ENCODE data around the gene TRAF2.
A peak's percentile ranks its signal among the peaks of the same experiment; 100 is the strongest.
"Not testable (repeated sequence)": the region's sequence is repeated elsewhere in the genome, so short reads cannot be mapped to it uniquely, and the experiment has no call there.

TRAF2 gene

GRCh38 chr9:136865041-136865767 is 21.1 kb upstream of the TRAF2 start:
- Histone ChIP-seq H3K4me3 (peak overlapping the region; percentile 76 to 88 (median 78)), H3K36me3 (peaks cover 37 to 61% (median 47%) of the 10 kb centered on the region in 11 experiments), H3K27me3 (no peaks in the 10 kb centered on the region), H3K27ac (peak overlapping the region in 9 of 11 experiments; percentile 19 to 94 (median 92); a peak in 17 of 22 replicates), H3K4me2 (peak overlapping the region; percentile 91 to 99 (median 97)), H3K4me1 (peaks cover 37 to 56% (median 45%) of the 10 kb centered on the region in 10 experiments), H4K20me1 (peaks cover 37 to 54% (median 52%) of the 10 kb centered on the region in 11 experiments; a peak in 21 of 22 replicates), H3K9ac (peak overlapping the region; percentile 87 to 97 (median 92)), H3K9me3 (replicated peaks in 1 of 11) (peaks cover 0 to 34% (median 21%) of the 10 kb centered on the region in 11 experiments; a peak in 18 of 22 replicates)
- TF ChIP-seq Cebpa-rat (IDR thresholded peaks at IDR 0.05), result no peak

DNA sequence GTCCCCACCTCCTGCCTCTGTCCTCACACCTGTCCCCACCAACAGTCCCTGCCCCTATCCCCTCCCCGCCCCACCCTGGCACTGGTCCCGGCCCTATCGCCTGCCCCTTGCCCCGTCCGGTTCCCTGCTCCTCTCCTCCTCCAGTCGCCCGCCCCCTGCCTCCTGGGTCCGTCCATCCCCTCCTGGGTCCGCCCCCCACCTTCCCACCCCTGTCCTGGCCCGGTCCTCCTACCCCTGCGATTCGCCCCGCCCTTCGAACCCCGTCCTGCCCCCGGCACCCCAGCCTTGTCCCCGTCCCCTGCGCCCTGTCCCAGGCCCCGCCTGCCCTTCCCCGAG is 20.6 kb upstream of the TRAF2 start:
- H3K4me1 ChIP-seq, result peaks cover 32 to 50% (median 40%) of the 10 kb centered on the region in 10 experiments
- H3K4me2 ChIP-seq, result peak overlapping the region; percentile 91 to 99 (median 97)
- H3K9ac ChIP-seq, result peak overlapping the region; percentile 87 to 97 (median 92)
- peak overlapping the region; percentile 76 to 88 (median 78) for H3K4me3 ChIP-seq
- peaks cover 32 to 49% (median 47%) of the 10 kb centered on the region in 11 experiments; a peak in 21 of 22 replicates for H4K20me1 ChIP-seq
- peaks cover 37 to 57% (median 43%) of the 10 kb centered on the region in 11 experiments for H3K36me3 ChIP-seq
- H3K9me3 ChIP-seq (replicated peaks in 1 of 11), result peaks cover 0 to 40% (median 26%) of the 10 kb centered on the region in 11 experiments; a peak in 19 of 22 replicates
- no peaks in the 10 kb centered on the region for H3K27me3 ChIP-seq
- TF ChIP-seq Cebpa-rat (IDR thresholded peaks at IDR 0.05), result no peak
- peak overlapping the region; percentile 83 to 94 (median 93) for H3K27ac ChIP-seq

GRCh38 chr9:136866898-136867421 is 19.4 kb upstream of the TRAF2 start:
- H3K4me2 ChIP-seq, result peak overlapping the region; percentile 74 to 99 (median 85)
- peak overlapping the region; percentile 83 to 94 (median 93); a peak in 21 of 22 replicates for H3K27ac ChIP-seq
- H4K20me1 ChIP-seq, result peaks cover 23 to 36% (median 35%) of the 10 kb centered on the region in 11 experiments; a peak in 20 of 22 replicates
- peaks cover 25 to 45% (median 31%) of the 10 kb centered on the region in 11 experiments for H3K36me3 ChIP-seq
- not testable (repeated sequence) for H3K27me3 ChIP-seq
- peaks cover 6 to 52% (median 38%) of the 10 kb centered on the region in 11 experiments for H3K9me3 ChIP-seq (replicated peaks in 1 of 11)
- H3K4me1 ChIP-seq, result peaks cover 23 to 38% (median 29%) of the 10 kb centered on the region in 10 experiments
- peak overlapping the region; percentile 76 to 88 (median 78) for H3K4me3 ChIP-seq
- H3K9ac ChIP-seq, result peak overlapping the region; percentile 87 to 97 (median 92)

GRCh38 chr9:136867480-136867879 is 18.8 kb upstream of the TRAF2 start:
- Histone ChIP-seq H3K4me3 (peak overlapping the region in 1 of 10 experiments; percentile 78; a peak in 3 of 20 replicates), H3K9me3 (replicated peaks in 1 of 11) (peaks cover 11 to 57% (median 44%) of the 10 kb centered on the region in 11 experiments), H3K9ac (no peak overlapping the region), H3K36me3 (peaks cover 20 to 43% (median 26%) of the 10 kb centered on the region in 11 experiments), H4K20me1 (peaks cover 19 to 31% (median 29%) of the 10 kb centered on the region in 11 experiments; a peak in 20 of 22 replicates), H3K4me1 (peaks cover 23 to 33% (median 28%) of the 10 kb centered on the region in 10 experiments), H3K4me2 (peak overlapping the region in 8 of 11 experiments; percentile 74 to 99 (median 86); a peak in 14 of 22 replicates), H3K27me3 (no peaks in the 10 kb centered on the region), H3K27ac (no peak overlapping the region)
- no peak for TF ChIP-seq Cebpa-rat (IDR thresholded peaks at IDR 0.05)

- TF ChIP-seq Cebpa-rat (IDR thresholded peaks at IDR 0.05), result no peak
- Histone ChIP-seq H3K36me3 (peaks cover 15 to 39% (median 22%) of the 10 kb centered on the region in 11 experiments), H3K9me3 (replicated peaks in 1 of 11) (peaks cover 16 to 61% (median 48%) of the 10 kb centered on the region in 11 experiments), H3K27ac (no peak overlapping the region), H3K27me3 (no peaks in the 10 kb centered on the region), H3K4me1 (peaks cover 23 to 33% (median 27%) of the 10 kb centered on the region in 10 experiments), H3K4me2 (no peak overlapping the region; a peak in 1 of 22 replicates), H4K20me1 (peaks cover 15 to 27% (median 25%) of the 10 kb centered on the region in 11 experiments; a peak in 20 of 22 replicates), H3K9ac (no peak overlapping the region), H3K4me3 (no peak overlapping the region)
Observed at GRCh38 chr9:136867917-136868316, 18.4 kb upstream of the TRAF2 start.

- H3K4me2 ChIP-seq, result no peak overlapping the region
Observed at GRCh38 chr9:136868644-136869043, 17.7 kb upstream of the TRAF2 start.

DNA sequence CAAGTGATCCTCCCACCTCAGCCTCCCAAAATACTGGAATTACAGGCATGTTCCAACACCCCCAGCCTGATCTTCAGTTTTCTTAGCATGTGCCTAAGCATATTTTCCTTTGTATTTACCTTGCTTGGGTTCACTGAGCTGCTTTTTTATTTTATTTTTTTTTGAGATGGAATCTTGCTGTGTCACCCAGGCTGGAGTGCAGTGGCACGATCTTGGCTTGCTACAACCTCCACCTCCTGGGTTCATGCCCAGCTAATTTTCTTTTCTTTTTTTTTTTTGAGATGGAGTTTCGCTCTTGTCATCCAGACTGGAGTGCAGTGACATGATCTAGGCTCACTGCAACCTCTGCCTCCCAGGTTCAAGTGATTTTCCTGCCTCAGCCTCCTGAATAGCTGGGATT is 16.7 kb upstream of the TRAF2 start:
- not testable (repeated sequence) for H3K9ac ChIP-seq, H3K4me3 ChIP-seq, H4K20me1 ChIP-seq

More at GRCh38 chr9:136868644-136869043, 17.7 kb upstream of the TRAF2 start:
- Histone ChIP-seq H3K36me3 (peaks cover 8 to 32% (median 14%) of the 10 kb centered on the region in 11 experiments), H3K27me3 (no peaks in the 10 kb centered on the region), H4K20me1 (peaks cover 8 to 20% (median 18%) of the 10 kb centered on the region in 11 experiments; a peak in 20 of 22 replicates), H3K9me3 (replicated peaks in 1 of 11) (peaks cover 23 to 69% (median 55%) of the 10 kb centered on the region in 11 experiments), H3K9ac (no peak overlapping the region), H3K4me1 (peaks cover 22 to 28% (median 25%) of the 10 kb centered on the region in 10 experiments), H3K27ac (no peak overlapping the region), H3K4me3 (no peak overlapping the region)
- TF ChIP-seq Cebpa-rat (IDR thresholded peaks at IDR 0.05), result no peak

GRCh38 chr9:136875155-136875554 is 11.2 kb upstream of the TRAF2 start:
- Histone ChIP-seq H3K9me3 (replicated peaks in 1 of 11) (peaks cover 28 to 53% (median 45%) of the 10 kb centered on the region in 11 experiments), H4K20me1 (no peaks in the 10 kb centered on the region), H3K4me1 (no peaks in the 10 kb centered on the region), H3K27ac (no peak overlapping the region), H3K4me2 (no peak overlapping the region), H3K36me3 (peaks cover 0 to 5% (median 0%) of the 10 kb centered on the region in 11 experiments; a peak in 3 of 22 replicates), H3K9ac (no peak overlapping the region), H3K4me3 (no peak overlapping the region), H3K27me3 (no peaks in the 10 kb centered on the region)
- TF ChIP-seq Cebpa-rat (IDR thresholded peaks at IDR 0.05), result no peak

More for the DNA sequence above, 16.7 kb upstream of the TRAF2 start:
- H3K36me3 ChIP-seq, result peaks cover 0 to 22% (median 5%) of the 10 kb centered on the region in 11 experiments; a peak in 10 of 22 replicates
- H3K4me1 ChIP-seq, result peaks cover 13 to 18% (median 15%) of the 10 kb centered on the region in 10 experiments
- H3K4me2 ChIP-seq, H3K27me3 ChIP-seq, H3K27ac ChIP-seq: not testable (repeated sequence)
- H3K9me3 ChIP-seq (replicated peaks in 1 of 11), result peaks cover 28 to 78% (median 63%) of the 10 kb centered on the region in 11 experiments

DNA sequence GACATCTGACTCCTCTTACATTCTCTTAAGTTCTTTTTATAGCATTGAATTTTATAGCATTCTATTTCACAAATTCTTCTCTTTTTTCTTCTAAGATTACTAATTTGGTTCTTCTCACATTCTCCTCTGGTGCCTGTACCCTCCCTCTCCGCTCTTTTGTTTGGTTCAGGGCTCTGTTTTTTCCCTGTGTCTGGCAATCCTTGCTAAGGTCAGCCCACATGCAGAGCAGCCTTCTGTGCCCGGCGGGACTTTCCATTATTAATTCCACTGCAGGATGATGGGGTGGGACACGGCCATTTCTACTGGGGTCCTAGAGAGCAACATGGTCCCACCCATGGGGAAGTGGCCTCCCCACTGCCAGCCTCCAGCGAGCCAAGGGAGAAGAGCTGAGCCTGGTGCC is 9.8 kb upstream of the TRAF2 start:
- Histone ChIP-seq H3K4me3 (no peak overlapping the region), H4K20me1 (no peaks in the 10 kb centered on the region), H3K27ac (no peak overlapping the region), H3K27me3 (no peaks in the 10 kb centered on the region), H3K36me3 (peaks cover 0 to 3% (median 0%) of the 10 kb centered on the region in 11 experiments; a peak in 3 of 22 replicates), H3K4me1 (peaks cover 1 to 8% (median 3%) of the 10 kb centered on the region in 10 experiments), H3K9me3 (replicated peaks in 1 of 11) (peaks cover 23 to 40% (median 32%) of the 10 kb centered on the region in 11 experiments), H3K9ac (no peak overlapping the region), H3K4me2 (no peak overlapping the region)
- TF ChIP-seq Cebpa-rat (IDR thresholded peaks at IDR 0.05), result no peak
